ENCODE data around the gene RPS27L. TPM values are rescaled to one million over a fixed set of nuclear protein-coding genes. Genes with fewer than 3 reads are reported as not detected.

The RPS27L gene
- total and polyA plus RNA-seq, 9 of the 15 experiments (the other 6 are each of a cell fraction or from before 2014, with no cell fraction given): 72.2 to 382 (median 116) TPM

DNA sequence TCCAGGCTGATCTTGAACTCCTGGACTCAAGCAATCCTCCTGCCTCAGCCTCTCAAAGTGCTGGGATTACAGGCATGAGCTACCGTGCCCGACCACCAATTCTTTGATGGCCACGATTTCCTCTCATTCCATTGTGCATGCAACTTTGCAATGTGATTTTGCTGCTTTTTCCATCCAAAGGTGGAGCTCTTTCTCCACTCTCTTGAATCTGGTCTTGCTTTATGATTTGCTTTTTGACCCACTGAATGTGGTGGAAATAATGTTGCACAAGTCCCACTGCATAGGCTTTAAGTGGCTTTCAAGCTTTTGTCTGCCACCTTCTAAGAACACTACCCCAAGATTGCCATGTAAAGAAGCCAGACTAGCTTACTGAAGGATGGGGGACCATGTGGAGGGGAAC, 10.6 kb downstream of the RPS27L start:
- Histone ChIP-seq H3K79me2 (ENCODE audit: control insufficient read depth, insufficient read depth, low read length) (no peaks in the 10 kb centered on the region), H4K20me1 (replicated peaks; ENCODE audit: control insufficient read depth, insufficient read depth, low read length) (no peaks in the 10 kb centered on the region; the same call in 1 of the 2 replicates), H3K4me3 (no peak overlapping the region), H3K27me3 (ENCODE audit: control insufficient read depth in 2 of 2, insufficient read depth in 2 of 2, low read length in 2 of 2) (no peaks in the 10 kb centered on the region), H3K9me1 (ENCODE audit: control insufficient read depth, insufficient read depth, low read length) (no peaks in the 10 kb centered on the region), H2AFZ (ENCODE audit: low read depth, low read length) (no peak overlapping the region), H3K9me3 (replicated peaks; ENCODE audit: control insufficient read depth, insufficient read depth, low read depth, low read length) (no peaks in the 10 kb centered on the region), H3K9ac (ENCODE audit: insufficient read depth in 1 of 2, low read depth in 2 of 2, low read length in 2 of 2) (no peak overlapping the region), H3K27ac (ENCODE audit: extremely low read depth, low read depth, low read length) (no peak overlapping the region), H3K36me3 (ENCODE audit: control insufficient read depth, insufficient read depth, low read length) (no peaks in the 10 kb centered on the region; the same call in 2 of the 3 replicates), H3K4me1 (replicated peaks in 1 of 2; ENCODE audit: control insufficient read depth in 2 of 2, insufficient read depth in 2 of 2, low read length in 2 of 2) (no peaks in the 10 kb centered on the region), H3K4me2 (ENCODE audit: insufficient read depth, low read length) (no peak overlapping the region)
- TF ChIP-seq RAD21 (CRISPR knock-in tag; conservative IDR thresholded peaks at IDR 0.05 in 1 of 2, IDR thresholded peaks at IDR 0.05 in 1 of 2) (peak in 1 of 2 experiments; percentile 38; a peak in 2 of 4 replicates), MYBL2 (IDR thresholded peaks at IDR 0.05; ENCODE audit: low read depth) (no peak), MYBL2 (CRISPR knock-in tag; IDR thresholded peaks at IDR 0.05; ENCODE audit: borderline replicate concordance) (no peak)
- TF ChIP-seq, protein P1, sequence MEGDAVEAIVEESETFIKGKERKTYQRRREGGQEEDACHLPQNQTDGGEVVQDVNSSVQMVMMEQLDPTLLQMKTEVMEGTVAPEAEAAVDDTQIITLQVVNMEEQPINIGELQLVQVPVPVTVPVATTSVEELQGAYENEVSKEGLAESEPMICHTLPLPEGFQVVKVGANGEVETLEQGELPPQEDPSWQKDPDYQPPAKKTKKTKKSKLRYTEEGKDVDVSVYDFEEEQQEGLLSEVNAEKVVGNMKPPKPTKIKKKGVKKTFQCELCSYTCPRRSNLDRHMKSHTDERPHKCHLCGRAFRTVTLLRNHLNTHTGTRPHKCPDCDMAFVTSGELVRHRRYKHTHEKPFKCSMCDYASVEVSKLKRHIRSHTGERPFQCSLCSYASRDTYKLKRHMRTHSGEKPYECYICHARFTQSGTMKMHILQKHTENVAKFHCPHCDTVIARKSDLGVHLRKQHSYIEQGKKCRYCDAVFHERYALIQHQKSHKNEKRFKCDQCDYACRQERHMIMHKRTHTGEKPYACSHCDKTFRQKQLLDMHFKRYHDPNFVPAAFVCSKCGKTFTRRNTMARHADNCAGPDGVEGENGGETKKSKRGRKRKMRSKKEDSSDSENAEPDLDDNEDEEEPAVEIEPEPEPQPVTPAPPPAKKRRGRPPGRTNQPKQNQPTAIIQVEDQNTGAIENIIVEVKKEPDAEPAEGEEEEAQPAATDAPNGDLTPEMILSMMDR (IDR thresholded peaks at IDR 0.05 in 2 of 3, conservative IDR thresholded peaks at IDR 0.05 in 1 of 3; ENCODE audit: insufficient read depth in 2 of 3, low read depth in 1 of 3, low read length in 3 of 3): peak in 1 of 3 experiments; percentile 20; a peak in 2 of 6 replicates
- FAIRE-seq (no peak), ATAC-seq (no peak; the same call in 2 of the 3 replicates), DNase-seq (ENCODE audit: extremely low read depth in 1 of 4, low spot score in 3 of 4) (no peak)
- intact Hi-C loops (cut with micrococcal nuclease) (no loop called here), in situ Hi-C loops (cut with MboI) (no loop called here)
- WGBS (ENCODE audit: insufficient coverage, low coverage, missing lambda C conversion rate): 56% methylated on average over 3 of the region's 3 CpGs
- BruUV-seq (replicated peaks): no TSS peak
- POLR2A ChIA-PET: interaction anchor here (0.7 to 2.3 kb wide), 8 partner anchors 9 to 88 kb away, joined by 3 to 11 read pairs (median 4); partner anchors contain the start of gene RPS27L
- CTCF ChIA-PET (ENCODE audit: low intra/inter-chr PET ratio): no interaction called here

Measured in K562 (cell line).